Hepatocyte (in vitro differentiated cells): Measurements from ENCODE around the gene ARHGAP18.

ENCODE experiments used
- CTCF ChIP-seq: fragments of 200-600 bp; sonication (generic); IDR thresholded peaks from 2 replicates; pipeline ENCODE4 v1.5.1; 2016; ENCODE audit warnings: antibody characterized with exemption, mild to moderate bottlenecking; ENCODE audit not compliant: poor library complexity
- EZH2 ChIP-seq: fragments of 200-600 bp; sonication (generic); IDR thresholded peaks from 2 replicates; pipeline ENCODE4 v1.6.1; 2016; ENCODE audit warnings: antibody characterized with exemption, mild to moderate bottlenecking, borderline replicate concordance
- EZH2phosphoT487 ChIP-seq: fragments of 200-600 bp; sonication (generic); IDR thresholded peaks from one replicate; pipeline ENCODE4 v1.6.1; 2018; ENCODE audit warnings: antibody characterized with exemption, mild to moderate bottlenecking, low read depth, moderate library complexity; ENCODE audit not compliant: unreplicated experiment, severe bottlenecking

- TF ChIP-seq CTCF (no peak), EZH2 (no peak), EZH2phosphoT487 (no peak)
Observed at GRCh38 chr6:129751384-129751783, 41.4 kb upstream of the ARHGAP18 start.
